HepG2 (cell line): Measurements from ENCODE around the gene PPIB. TPM values are rescaled to one million over a fixed set of nuclear protein-coding genes. Genes with fewer than 3 reads are reported as not detected.
A peak's percentile ranks its signal among the peaks of the same experiment; 100 is the strongest.

Experiments used
- ASH2L ChIP-seq: fragments of 300-600, 200-600 bp; sonication (generic); IDR thresholded peaks from 2 replicates; pipeline ENCODE4 v1.7.0; 2017; ENCODE audit warnings: low read depth, mild to moderate bottlenecking, moderate library complexity, mixed read lengths, low read length; ENCODE audit not compliant: insufficient read length
- FOXO4 ChIP-seq: sonication (generic); formaldehyde crosslinking; conservative IDR thresholded peaks from 2 replicates; pipeline ENCODE4 v1.8.1; 2023; ENCODE audit warnings: missing genetic modification reagents
- HHEX ChIP-seq: IDR thresholded peaks from 2 replicates; pipeline ENCODE4 v1.6.1; 2016; ENCODE audit warnings: control low read depth
- HMG20B ChIP-seq: conservative IDR thresholded peaks from 2 replicates; pipeline ENCODE4 v1.6.1; 2016; ENCODE audit warnings: missing genetic modification reagents, missing compliant biosample characterization
- HMGA1 ChIP-seq: sonication (generic); formaldehyde crosslinking; conservative IDR thresholded peaks from 2 replicates; pipeline ENCODE4 v1.4.0; 2020; ENCODE audit warnings: missing genetic modification reagents
- JDP2 ChIP-seq: sonication (generic); formaldehyde crosslinking; IDR thresholded peaks from 2 replicates; pipeline ENCODE4 v1.8.1; 2022; ENCODE audit warnings: missing genetic modification reagents, borderline replicate concordance
- KLF9 ChIP-seq: IDR thresholded peaks from 2 replicates; pipeline ENCODE4 v1.6.1; 2016; ENCODE audit warnings: low read depth
- MXI1 ChIP-seq: IDR thresholded peaks from 3 replicates; pipeline ENCODE4 v1.6.1; 2012; ENCODE audit warnings: low read depth, low read length, inconsistent platforms, borderline replicate concordance
- POLR2AphosphoS2 ChIP-seq: IDR thresholded peaks from 2 replicates; pipeline ENCODE4 v1.6.1; 2011; ENCODE audit warnings: low read depth, low read length, improper control_type of control experiment
- SOX6 ChIP-seq, 2 experiments: fragments of 450-650 bp in 1 of 2; sonication (generic) in 1 of 2; formaldehyde crosslinking in 1 of 2; IDR thresholded peaks; 2 replicates each; pipeline versions ENCODE4 v1.4.0 to v1.6.1; 2017 to 2020; ENCODE audit warnings: antibody characterized with exemption in 1 of 2, mild to moderate bottlenecking in 1 of 2, missing genetic modification reagents in 1 of 2
- TAF15 ChIP-seq: fragments of 200-400 bp; formaldehyde crosslinking; IDR thresholded peaks from one replicate; pipeline ENCODE4 v1.6.1; 2018; ENCODE audit warnings: mild to moderate bottlenecking, low read depth, low read length; ENCODE audit not compliant: poor library complexity, severe bottlenecking
- TCF7L2 ChIP-seq: IDR thresholded peaks from 2 replicates; pipeline ENCODE4 v1.6.1; 2011; ENCODE audit warnings: mild to moderate bottlenecking, low read depth, low read length, moderate library complexity
- TRIM22 ChIP-seq: fragments of 450-650 bp; IDR thresholded peaks from 2 replicates; pipeline ENCODE4 v1.6.1; 2017
- ZBTB20 ChIP-seq: sonication (generic); formaldehyde crosslinking; IDR thresholded peaks from 2 replicates; pipeline ENCODE4 v1.8.1; 2023; ENCODE audit warnings: missing genetic modification reagents, low read depth, mild to moderate bottlenecking, borderline replicate concordance
- ZKSCAN1 ChIP-seq: fragments of 150-350 bp; IDR thresholded peaks from 2 replicates; pipeline ENCODE4 v1.6.1; 2014; ENCODE audit warnings: low read length
- ZNF256 ChIP-seq: sonication (generic); formaldehyde crosslinking; conservative IDR thresholded peaks from 2 replicates; pipeline ENCODE4 v1.4.0; 2020; ENCODE audit warnings: missing genetic modification reagents
- ZNF432 ChIP-seq: sonication (generic); formaldehyde crosslinking; IDR thresholded peaks from 2 replicates; pipeline ENCODE4 v1.5.0; 2020; ENCODE audit warnings: missing genetic modification reagents, mild to moderate bottlenecking, borderline replicate concordance
- ZNF598 ChIP-seq: sonication (generic); formaldehyde crosslinking; IDR thresholded peaks from 2 replicates; pipeline ENCODE4 v1.5.1; 2020; ENCODE audit warnings: mild to moderate bottlenecking, missing genetic modification reagents, borderline replicate concordance
- polyA plus RNA-seq, 8 experiments: library from polyadenylated mRNA; depleted of rRNA in 3 of 8; stranded (reverse) in 7 of 8; unstranded in 1 of 8; fragments of >200 nt; fragmentation: Illumina TruSeq in 4 of 8; extraction: Trizol in 4 of 8; gene quantifications; 2 replicates each; pipeline versions ENCODE4 v1.2.1 to v1.2.3, GENCODE V29; 2011 to 2016; ENCODE audit warnings: low read depth in 4 of 8, missing spikeins in 1 of 8, mixed read lengths in 1 of 8; ENCODE audit not compliant: insufficient read depth in 1 of 8
- total RNA-seq, 5 experiments: library from RNA; depleted of rRNA; stranded (reverse); fragments of >200 nt; fragmentation: Illumina TruSeq; extraction: Trizol; gene quantifications; 2 replicates each; pipeline ENCODE4 v1.2.3, GENCODE V29; 2016; ENCODE audit warnings: low read depth in 1 of 5
- TF ChIP-seq, protein P1 (sequence below): sonication (generic); formaldehyde crosslinking; conservative IDR thresholded peaks from 2 replicates; pipeline ENCODE4 v1.8.0; 2022; ENCODE audit warnings: low read depth, missing genetic modification reagents

The PPIB gene
- total and polyA plus RNA-seq, 2 of the 13 experiments (the other 11 are each of a cell fraction or from before 2014, with no cell fraction given): 780 to 882 TPM

GRCh38 chr15:64112073-64112772 is 50.6 kb downstream of the PPIB start (continued):
- no peak for TF ChIP-seq HMG20B (CRISPR knock-in tag)
- no peak for TF ChIP-seq ZNF598 (CRISPR knock-in tag)
- no peak for TF ChIP-seq SOX6 (IDR thresholded peaks at IDR 0.05)
- peak; percentile 32; the same call in 1 of the 2 replicates for TF ChIP-seq SOX6 (CRISPR knock-in tag; IDR thresholded peaks at IDR 0.05)
- no peak for TF ChIP-seq ZBTB20 (CRISPR knock-in tag)
- no peak for TF ChIP-seq FOXO4 (CRISPR knock-in tag)
- TF ChIP-seq TAF15: no peak
- no peak for TF ChIP-seq POLR2AphosphoS2
- no peak for TF ChIP-seq TCF7L2
- TF ChIP-seq KLF9 (CRISPR knock-in tag): no peak
- TF ChIP-seq ZNF256 (CRISPR knock-in tag): no peak
- TF ChIP-seq ZKSCAN1: no peak
- no peak; the same call in 2 of the 3 replicates for TF ChIP-seq MXI1
- TF ChIP-seq, protein P1, sequence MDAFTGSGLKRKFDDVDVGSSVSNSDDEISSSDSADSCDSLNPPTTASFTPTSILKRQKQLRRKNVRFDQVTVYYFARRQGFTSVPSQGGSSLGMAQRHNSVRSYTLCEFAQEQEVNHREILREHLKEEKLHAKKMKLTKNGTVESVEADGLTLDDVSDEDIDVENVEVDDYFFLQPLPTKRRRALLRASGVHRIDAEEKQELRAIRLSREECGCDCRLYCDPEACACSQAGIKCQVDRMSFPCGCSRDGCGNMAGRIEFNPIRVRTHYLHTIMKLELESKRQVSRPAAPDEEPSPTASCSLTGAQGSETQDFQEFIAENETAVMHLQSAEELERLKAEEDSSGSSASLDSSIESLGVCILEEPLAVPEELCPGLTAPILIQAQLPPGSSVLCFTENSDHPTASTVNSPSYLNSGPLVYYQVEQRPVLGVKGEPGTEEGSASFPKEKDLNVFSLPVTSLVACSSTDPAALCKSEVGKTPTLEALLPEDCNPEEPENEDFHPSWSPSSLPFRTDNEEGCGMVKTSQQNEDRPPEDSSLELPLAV: no peak
- no peak for TF ChIP-seq HHEX (CRISPR knock-in tag)
- TF ChIP-seq ZNF432 (CRISPR knock-in tag): no peak
- TF ChIP-seq JDP2: no peak
- no peak for TF ChIP-seq ASH2L
- TF ChIP-seq TRIM22: no peak
- no peak for TF ChIP-seq HMGA1
